HG03575 (cell line): ENCODE data around the gene ZBTB18.

ENCODE experiments used
- ATAC-seq: cut with Tn5 transposase; IDR thresholded peaks from one replicate; pipeline ENCODE4 v1.9.1; 2021; ENCODE audit not compliant: unreplicated experiment, insufficient number of reproducible peaks, low FRiP score; ENCODE audit errors: extremely low read depth

Gene ZBTB18

DNA sequence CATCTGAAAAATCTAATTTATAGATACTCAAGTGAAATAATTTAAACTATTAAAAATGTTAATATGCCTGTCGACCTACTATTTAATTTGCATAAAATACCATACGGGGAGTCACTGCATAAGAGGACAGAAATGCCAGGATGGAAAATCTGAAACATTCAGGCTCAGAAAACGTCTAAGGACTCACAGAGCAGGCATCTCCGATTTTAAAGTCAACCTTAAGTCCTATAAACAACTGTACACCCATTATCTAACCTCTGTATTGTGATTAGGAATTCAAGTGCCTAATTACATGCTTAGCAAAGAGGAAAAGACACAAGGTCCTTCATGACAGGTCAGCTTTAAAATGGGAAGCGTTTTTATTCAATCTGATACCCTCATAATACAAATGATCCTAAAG, 49.2 kb downstream of the ZBTB18 start:
- no peak for ATAC-seq

DNA sequence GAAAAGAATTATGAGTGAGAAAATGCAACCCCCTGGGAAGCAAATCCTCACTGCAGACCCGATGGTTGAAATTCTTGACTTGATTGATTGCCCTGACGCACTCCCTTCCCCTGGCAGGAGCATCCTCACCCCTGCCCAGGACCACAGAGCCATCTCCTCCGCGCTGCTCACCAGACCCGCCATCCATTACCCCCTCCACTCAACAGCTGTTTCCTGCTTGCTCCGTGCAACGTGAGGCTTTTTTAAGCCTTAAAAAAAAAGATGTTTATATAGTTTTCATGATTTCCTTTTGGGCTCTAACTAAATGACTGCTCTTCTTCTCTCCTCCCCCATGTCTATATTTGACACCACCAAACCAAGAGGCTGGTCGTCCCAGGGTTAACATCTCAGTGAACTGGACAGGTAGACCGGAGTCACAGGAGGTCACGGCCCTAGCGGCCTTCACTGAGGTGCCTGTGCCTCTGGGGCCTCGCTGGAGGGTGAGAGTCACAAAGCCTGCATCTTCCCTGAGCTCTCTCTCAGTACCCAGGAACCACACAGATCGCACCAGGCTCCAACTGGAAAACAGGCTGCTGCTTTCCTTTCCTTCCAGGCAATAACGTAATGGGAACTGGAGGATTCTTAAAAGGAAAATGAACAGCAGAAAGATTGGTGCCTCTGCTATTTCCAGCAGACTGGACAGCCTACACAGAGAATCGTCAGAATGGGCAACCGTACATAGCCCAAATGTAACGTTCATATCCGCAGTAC, 49.8 kb downstream of the ZBTB18 start:
- no peak for ATAC-seq

DNA sequence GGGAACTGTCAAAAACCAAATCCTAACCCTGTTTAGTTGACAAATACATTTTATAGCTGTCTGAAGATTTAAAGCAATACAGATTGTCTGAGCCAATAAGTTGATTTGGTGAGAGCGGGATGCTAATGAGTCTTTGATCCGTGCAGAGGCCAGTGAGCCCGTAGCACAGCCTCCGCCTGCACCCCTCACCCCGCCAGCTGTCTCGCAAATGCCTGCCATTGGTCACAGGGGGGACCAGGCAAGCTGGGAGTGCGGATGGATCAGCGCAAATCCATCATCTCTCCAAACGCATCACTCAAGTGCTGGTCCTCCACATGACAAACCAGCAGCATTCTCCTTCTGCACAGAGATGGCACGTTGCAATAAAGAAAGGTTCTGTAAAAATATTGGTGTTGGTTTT, 51.0 kb downstream of the ZBTB18 start:
- no peak for ATAC-seq

DNA sequence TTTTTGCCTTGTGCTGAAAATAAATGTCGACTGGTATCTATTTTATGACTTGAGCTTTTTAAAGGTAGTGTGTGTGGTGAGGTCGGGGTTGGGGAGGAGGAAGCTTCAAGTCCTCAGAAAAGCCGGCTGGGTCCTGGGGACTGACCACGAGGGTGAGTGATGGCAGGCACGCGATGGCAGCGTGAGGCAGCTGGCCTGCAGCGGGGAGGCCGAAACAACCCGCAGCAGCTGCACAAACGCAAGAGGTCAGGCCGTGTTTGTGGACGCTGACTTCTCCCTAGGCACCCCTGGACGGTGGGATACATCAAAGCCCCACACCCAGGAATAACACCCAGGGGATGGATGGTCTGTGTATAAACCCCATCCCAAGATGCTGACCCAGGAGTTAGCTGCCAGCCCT, 51.4 kb downstream of the ZBTB18 start:
- ATAC-seq: no peak

DNA sequence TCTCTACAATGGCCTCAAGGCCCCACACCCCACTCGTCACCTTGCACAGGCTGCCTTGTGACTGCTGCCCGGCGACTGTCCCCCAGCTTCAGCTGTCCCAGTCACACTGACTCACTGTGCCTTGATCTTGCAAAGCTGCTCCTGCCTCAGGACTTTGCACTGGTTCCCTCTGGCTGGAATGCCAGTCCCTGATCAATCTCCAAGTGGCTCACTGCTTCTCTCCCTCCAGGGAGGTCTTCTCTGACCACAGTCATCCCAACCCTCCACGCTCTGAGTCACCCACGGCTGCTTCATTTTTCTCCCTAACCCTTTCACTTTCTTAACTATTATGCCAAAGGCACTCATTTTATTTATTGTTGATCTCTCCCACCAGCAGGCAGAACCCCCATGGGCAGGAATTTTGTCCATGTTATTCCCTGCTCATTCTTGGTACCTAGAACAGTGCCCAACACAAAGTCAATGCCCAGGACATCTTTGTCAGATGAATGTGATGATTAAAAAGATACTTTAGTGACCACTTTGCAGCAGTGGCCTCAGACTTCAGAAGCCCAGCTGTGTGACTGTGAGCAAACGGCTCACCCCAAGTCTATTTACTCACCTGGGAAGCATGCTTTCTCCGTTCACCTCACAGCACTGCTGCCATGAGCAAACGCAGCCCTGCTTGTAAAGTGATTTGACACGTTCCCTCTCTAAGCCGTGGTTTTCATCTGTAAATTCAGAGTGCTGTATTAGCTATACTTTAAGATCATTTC, 53.4 kb downstream of the ZBTB18 start:
- ATAC-seq: no peak

DNA sequence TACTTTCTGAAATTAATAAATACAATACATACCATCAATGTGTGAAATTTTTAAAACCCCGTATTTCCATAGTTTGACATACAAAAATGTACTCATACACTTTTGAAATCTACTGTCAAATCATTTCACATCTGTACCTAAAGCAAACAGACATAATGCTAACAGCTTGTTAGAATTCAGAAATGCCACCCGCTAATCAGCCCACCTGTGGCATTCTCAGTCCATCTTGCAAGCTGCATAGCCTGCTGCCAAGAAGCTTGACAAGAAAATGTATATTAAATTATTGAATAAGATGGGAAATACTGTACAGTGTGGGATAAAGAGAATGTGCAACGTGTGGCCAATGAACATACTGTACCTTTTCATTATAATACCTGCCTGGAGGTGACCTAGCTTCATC, 55.1 kb downstream of the ZBTB18 start:
- ATAC-seq: no peak
